IMR-90 (cell line): ENCODE data around the gene DGAT2. TPM values are rescaled to one million over a fixed set of nuclear protein-coding genes. Genes with fewer than 3 reads are reported as not detected.
A peak's percentile ranks its signal among the peaks of the same experiment; 100 is the strongest.

ENCODE experiments used
- ATAC-seq: fragments of 200-7000 bp; cut with Tn5 transposase; 2 replicates; pipeline ENCODE4 v1.9.1; 2020; ENCODE audit warnings: low read depth, mild to moderate bottlenecking, moderate library complexity
- Bru-seq: library from RNA; stranded (reverse); fragments of 400-500 nt; gene quantifications from one replicate; lab custom pipeline; 2021; lab: Mats Ljungman, UMichigan
- BruChase-seq, 2 experiments: library from RNA; stranded (reverse); fragments of 400-500 nt; gene quantifications; one replicate each; lab custom pipeline; 2021; lab: Mats Ljungman, UMichigan
- BruUV-seq: library from RNA; stranded (reverse); fragments of 400-500 nt; replicated peaks from 2 replicates; lab custom pipeline; 2021; lab: Mats Ljungman, UMichigan
- CTCF ChIA-PET: fragments of 300-600 bp; formaldehyde crosslinking; extraction: SDS; loops from one replicate; lab custom pipeline; 2021; ENCODE audit warnings: antibody characterized with exemption; lab: Yijun Ruan, JAX
- POLR2A ChIA-PET: fragments of 300-600 bp; sonication (Branson Sonifier 250); formaldehyde crosslinking; loops from one replicate; lab custom pipeline; 2022; ENCODE audit warnings: antibody characterized with exemption; ENCODE audit not compliant: unreplicated experiment; lab: Charles Lee
- DNase-seq: peaks from one replicate; pipeline ENCODE4 v3.0.0; 2013
- H2AFZ ChIP-seq: replicated peaks from 2 replicates; pipeline ENCODE3; 2013; ENCODE audit warnings: low read length, mild to moderate bottlenecking; ENCODE audit not compliant: poor library complexity
- H2AK5ac ChIP-seq: 2 replicates; pipeline ENCODE4 v1.6.1; 2013; ENCODE audit warnings: low read depth, low read length, inconsistent platforms
- H2AK9ac ChIP-seq: replicated peaks from 2 replicates; pipeline ENCODE3; 2013; ENCODE audit warnings: mild to moderate bottlenecking, low read depth, low read length, moderate library complexity; ENCODE audit not compliant: poor library complexity
- H2BK120ac ChIP-seq: 2 replicates; pipeline ENCODE4 v1.6.1; 2013; ENCODE audit warnings: low read depth, low read length, inconsistent platforms
- H2BK15ac ChIP-seq: 3 replicates; pipeline ENCODE4 v1.6.1; 2013; ENCODE audit warnings: low read depth, low read length, inconsistent platforms
- H2BK20ac ChIP-seq: 2 replicates; pipeline ENCODE4 v1.6.1; 2013; ENCODE audit warnings: low read depth, mild to moderate bottlenecking, inconsistent platforms, low read length, moderate library complexity
- H2BK5ac ChIP-seq: 2 replicates; pipeline ENCODE4 v1.6.1; 2013; ENCODE audit warnings: mild to moderate bottlenecking, low read depth, low read length, inconsistent platforms; ENCODE audit not compliant: poor library complexity, severe bottlenecking
- H3K14ac ChIP-seq: replicated peaks from 2 replicates; pipeline ENCODE4 v1.6.1; 2013; ENCODE audit warnings: low read depth, low read length, inconsistent platforms
- H3K18ac ChIP-seq: 2 replicates; pipeline ENCODE4 v1.6.1; 2013; ENCODE audit warnings: low read depth, low read length, control low read depth
- H3K23ac ChIP-seq: 2 replicates; pipeline ENCODE4 v1.6.1; 2013; ENCODE audit warnings: low read depth, low read length, inconsistent platforms
- H3K27ac ChIP-seq: 2 replicates; pipeline ENCODE4 v1.5.1; 2013; ENCODE audit warnings: mild to moderate bottlenecking, control low read depth, low read length; ENCODE audit not compliant: insufficient read depth
- H3K27me3 ChIP-seq: 2 replicates; pipeline ENCODE4 v1.6.1; 2013; ENCODE audit warnings: low read length; ENCODE audit not compliant: control insufficient read depth, insufficient read depth
- H3K36me3 ChIP-seq: 2 replicates; pipeline ENCODE4 v1.6.1; 2013; ENCODE audit warnings: low read length, mixed read lengths; ENCODE audit not compliant: control insufficient read depth, insufficient read depth
- H3K4ac ChIP-seq: 2 replicates; pipeline ENCODE4 v1.6.1; 2013; ENCODE audit warnings: low read depth, low read length, inconsistent platforms
- H3K4me1 ChIP-seq: 2 replicates; pipeline ENCODE4 v1.6.1; 2013; ENCODE audit warnings: low read length, mixed read lengths; ENCODE audit not compliant: control insufficient read depth, insufficient read depth
- H3K4me2 ChIP-seq: 2 replicates; pipeline ENCODE4 v1.6.1; 2013; ENCODE audit warnings: low read depth, mild to moderate bottlenecking, control low read depth, low read length, moderate library complexity
- H3K4me3 ChIP-seq: 2 replicates; pipeline ENCODE4 v1.5.1; 2013; ENCODE audit warnings: low read depth, mild to moderate bottlenecking, control low read depth, low read length, moderate library complexity; ENCODE audit not compliant: insufficient read depth
- H3K56ac ChIP-seq: 2 replicates; pipeline ENCODE4 v1.6.1; 2013; ENCODE audit warnings: low read length, inconsistent platforms; ENCODE audit not compliant: insufficient read depth; ENCODE audit errors: extremely low read depth
- H3K79me1 ChIP-seq, 2 experiments: 2 replicates each; pipeline ENCODE4 v1.6.1; 2013; ENCODE audit warnings: low read length in 2 of 2, inconsistent platforms in 1 of 2, low read depth in 1 of 2
- H3K9ac ChIP-seq: 2 replicates; pipeline ENCODE4 v1.6.1; 2013; ENCODE audit warnings: low read depth, low read length, control low read depth
- H3K9me1 ChIP-seq: 2 replicates; pipeline ENCODE4 v1.6.1; 2013; ENCODE audit warnings: low read length, inconsistent platforms; ENCODE audit not compliant: insufficient read depth
- H3K9me3 ChIP-seq: 2 replicates; pipeline ENCODE4 v1.6.1; 2013; ENCODE audit warnings: low read length; ENCODE audit not compliant: control insufficient read depth, insufficient read depth
- H4K20me1 ChIP-seq: 2 replicates; pipeline ENCODE4 v1.6.1; 2013; ENCODE audit warnings: low read length, inconsistent platforms; ENCODE audit not compliant: insufficient read depth
- H4K5ac ChIP-seq: 2 replicates; pipeline ENCODE4 v1.6.1; 2013; ENCODE audit warnings: mild to moderate bottlenecking, low read depth, low read length, control low read depth
- H4K8ac ChIP-seq, 2 experiments: 2 replicates each; pipeline ENCODE4 v1.6.1; 2013; ENCODE audit warnings: low read depth in 2 of 2, low read length in 2 of 2, control low read depth in 1 of 2, inconsistent platforms in 1 of 2
- H4K91ac ChIP-seq: 2 replicates; pipeline ENCODE4 v1.6.1; 2013; ENCODE audit warnings: low read depth, low read length, inconsistent platforms; ENCODE audit not compliant: insufficient read depth
- BHLHE40 ChIP-seq: fragments of 150-350 bp; IDR thresholded peaks from 2 replicates; pipeline ENCODE4 v1.6.1; 2016; ENCODE audit warnings: mild to moderate bottlenecking, low read depth, low read length
- CEBPB ChIP-seq: IDR thresholded peaks from 2 replicates; pipeline ENCODE4 v1.6.1; 2012; ENCODE audit warnings: low read depth, low read length, improper control_type of control experiment
- MAFK ChIP-seq: IDR thresholded peaks from 2 replicates; pipeline ENCODE4 v1.6.1; 2012; ENCODE audit warnings: low read depth, low read length, improper control_type of control experiment
- MAZ ChIP-seq: IDR thresholded peaks from 2 replicates; pipeline ENCODE4 v1.6.1; 2012; ENCODE audit warnings: low read depth, mild to moderate bottlenecking, low read length, improper control_type of control experiment, moderate library complexity, borderline replicate concordance
- NFE2L2 ChIP-seq: fragments of 150-350 bp; IDR thresholded peaks from 2 replicates; pipeline ENCODE4 v1.6.1; 2016; ENCODE audit warnings: low read depth, mild to moderate bottlenecking, low read length
- RAD21 ChIP-seq: IDR thresholded peaks from 2 replicates; pipeline ENCODE4 v1.6.1; 2012; ENCODE audit warnings: low read length, improper control_type of control experiment
- RFX5 ChIP-seq: IDR thresholded peaks from 2 replicates; pipeline ENCODE4 v1.8.0; 2012; ENCODE audit warnings: low read depth, mild to moderate bottlenecking, low read length, moderate library complexity
- WGBS, 2 experiments: methylation state at CpG; one replicate each; pipeline versions ENCODE4 v1.1.5 to v1.1.7; 2013; ENCODE audit warnings: missing lambda C conversion rate in 2 of 2; ENCODE audit not compliant: insufficient read length in 1 of 2; ENCODE audit errors: extremely low coverage in 2 of 2; 5-methylcytosine and 5-hydroxymethylcytosine counted together
- dilution Hi-C: fragments of 300-500 bp; cut with HindIII; formaldehyde crosslinking; loops from one replicate; pipeline ENCODE4 v1.14.3; 2018; ENCODE audit warnings: low sequenced_read_pairs; ENCODE audit not compliant: unreplicated experiment
- in situ Hi-C: fragments of 300-500 bp; cut with MboI; formaldehyde crosslinking; loops from 3 replicates; pipeline ENCODE4 v1.14.3; 2019; ENCODE audit warnings: low sequenced_read_pairs, inconsistent platforms, mixed read lengths
- intact Hi-C: fragments of 100-400 bp; cut with micrococcal nuclease; formaldehyde crosslinking; loops from 2 replicates; pipeline ENCODE4 v1.10.0; 2022
- long read RNA-seq: library from polyadenylated mRNA; unstranded; transcript quantifications from one replicate; pipeline ENCODE4 v2.0.0, GENCODE V29; 2021; ENCODE audit not compliant: unreplicated experiment
- polyA plus RNA-seq, 3 experiments: library from polyadenylated mRNA; depleted of rRNA; stranded (reverse); fragments of >200 nt; gene quantifications; 2 replicates each; pipeline ENCODE4 v1.2.3, GENCODE V29; 2012; ENCODE audit warnings: low replicate concordance in 1 of 3
- total RNA-seq: library from RNA; depleted of rRNA; stranded (reverse); fragments of >200 nt; gene quantifications from 2 replicates; pipeline ENCODE4 v1.2.3, GENCODE V29; 2012; rRNA removed
- TF ChIP-seq, protein P1 (sequence below): fragments of 150-350 bp; IDR thresholded peaks from 2 replicates; pipeline ENCODE4 v1.6.1; 2017; ENCODE audit warnings: mild to moderate bottlenecking, antibody characterized with exemption, low read length, low read depth
- TF ChIP-seq, protein P2 (sequence below): conservative IDR thresholded peaks from 2 replicates; pipeline ENCODE4 v1.5.1; 2012; ENCODE audit warnings: mild to moderate bottlenecking, low read depth, low read length, improper control_type of control experiment

DGAT2 gene, protein sequence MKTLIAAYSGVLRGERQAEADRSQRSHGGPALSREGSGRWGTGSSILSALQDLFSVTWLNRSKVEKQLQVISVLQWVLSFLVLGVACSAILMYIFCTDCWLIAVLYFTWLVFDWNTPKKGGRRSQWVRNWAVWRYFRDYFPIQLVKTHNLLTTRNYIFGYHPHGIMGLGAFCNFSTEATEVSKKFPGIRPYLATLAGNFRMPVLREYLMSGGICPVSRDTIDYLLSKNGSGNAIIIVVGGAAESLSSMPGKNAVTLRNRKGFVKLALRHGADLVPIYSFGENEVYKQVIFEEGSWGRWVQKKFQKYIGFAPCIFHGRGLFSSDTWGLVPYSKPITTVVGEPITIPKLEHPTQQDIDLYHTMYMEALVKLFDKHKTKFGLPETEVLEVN
- total RNA-seq (2.2 and 2.3 TPM in 2 replicates), polyA plus RNA-seq (2012; rRNA removed) (1.7 and 2.4 TPM in 2 replicates), Bru-seq, nascent RNA (percentile 17 among the genes with signal in this experiment), BruChase-seq, experiment 1, labeled RNA remaining after a 6-hour chase (percentile 17 among the genes with signal in this experiment), BruChase-seq, experiment 2, labeled RNA remaining after a 2-hour chase (percentile 6 among the genes with signal in this experiment)
- 0.86 and 1.9 TPM in 2 replicates for polyA plus RNA-seq (2012; cell fraction: cytosol; rRNA removed)
- polyA plus RNA-seq (2012; cell fraction: nucleus; rRNA removed; ENCODE audit: low replicate concordance): 1.1 and 1.2 TPM in 2 replicates
- long read RNA-seq, partial matches to known transcripts: 0 of 3 reads
- long read RNA-seq, other reads (novel, unspliced or antisense): 1 of 3 reads

DNA sequence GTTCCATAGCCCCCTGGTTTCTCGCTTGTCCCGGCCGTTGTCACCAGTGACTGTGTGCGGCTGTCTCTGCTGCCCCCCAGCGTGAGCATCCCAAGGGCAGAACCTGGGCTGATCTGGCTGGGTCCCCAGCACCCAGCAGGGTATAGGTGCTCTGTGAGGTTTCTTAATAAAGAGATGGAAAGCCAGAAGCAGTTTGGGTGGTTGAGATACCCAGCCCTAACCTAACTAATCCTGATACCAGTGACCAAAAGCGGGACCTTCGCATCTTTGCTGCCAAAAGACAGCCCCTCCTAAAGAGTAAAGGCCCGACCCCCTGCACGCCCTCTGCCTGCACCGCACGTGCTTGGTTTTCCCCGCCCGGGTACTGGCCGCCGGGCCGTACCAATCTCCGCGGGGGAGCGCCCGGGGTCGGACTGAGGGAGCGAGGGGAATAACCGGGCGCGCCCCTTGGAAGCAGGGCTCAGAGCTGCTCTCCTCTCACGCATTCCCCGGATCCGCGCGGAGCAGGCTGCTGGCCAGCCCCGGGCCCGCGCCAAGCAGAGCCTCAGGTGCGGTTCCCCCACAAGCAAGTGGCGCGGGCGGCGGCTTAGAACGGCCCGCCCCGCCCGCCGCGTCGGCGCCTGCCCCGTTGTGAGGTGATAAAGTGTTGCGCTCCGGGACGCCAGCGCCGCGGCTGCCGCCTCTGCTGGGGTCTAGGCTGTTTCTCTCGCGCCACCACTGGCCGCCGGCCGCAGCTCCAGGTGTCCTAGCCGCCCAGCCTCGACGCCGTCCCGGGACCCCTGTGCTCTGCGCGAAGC lies at the start of gene DGAT2:
TSS of gene DGAT2 (plus strand) at position 667 of the 797 bp plus-strand sequence. CDS start 214 bp downstream, outside the sequence.
- Histone ChIP-seq H3K9ac (peak within 1 kb of the TSS; percentile 81), H3K79me1 (no peaks in the 10 kb centered on the region), H3K4me3 (peak within 1 kb of the TSS; percentile 49), H3K27ac (peak within 1 kb of the TSS; percentile 62; the same call in 1 of the 2 replicates), H4K5ac (no peak within 1 kb of the TSS), H3K23ac (no peak within 1 kb of the TSS; the same call in 1 of the 2 replicates), H3K9me3 (no peaks in the 10 kb centered on the region), H3K4ac (peak within 1 kb of the TSS; percentile 79; the same call in 1 of the 2 replicates), H3K27me3 (peaks cover 43% of the 10 kb centered on the region), H4K91ac (peak within 1 kb of the TSS; percentile 69; the same call in 1 of the 2 replicates), H3K9me1 (no peaks in the 10 kb centered on the region; the same call in 1 of the 2 replicates), H2BK120ac (peak within 1 kb of the TSS; percentile 92), H3K36me3 (no peaks in the 10 kb centered on the region), H2AK5ac (no peak within 1 kb of the TSS; the same call in 1 of the 2 replicates), H4K8ac (peak within 1 kb of the TSS in 1 of 2 experiments; percentile 56; a peak in 1 of 4 replicates), H2BK15ac (no peak within 1 kb of the TSS), H2BK20ac (peak within 1 kb of the TSS; percentile 57; the same call in 1 of the 2 replicates), H4K20me1 (no peaks in the 10 kb centered on the region), H3K4me1 (peaks cover 4% of the 10 kb centered on the region; the same call in 1 of the 2 replicates), H3K4me2 (peak within 1 kb of the TSS; percentile 89), H3K18ac (peak within 1 kb of the TSS; percentile 76; the same call in 1 of the 2 replicates), H2AFZ (peak within 1 kb of the TSS; percentile 96), H3K14ac (no peak within 1 kb of the TSS), H2BK5ac (peak within 1 kb of the TSS; percentile 82), H2AK9ac (peak within 1 kb of the TSS; percentile 60), H3K56ac (no peak within 1 kb of the TSS)
- peak; percentile 93 for ATAC-seq
- DNase-seq: peak; percentile 42
- TF ChIP-seq NFE2L2 (no peak), MAZ (no peak), RFX5 (no peak), MAFK (no peak), RAD21 (0 out of 2 replicates have a peak, but pooled peaks have one; percentile 19), CEBPB (no peak), BHLHE40 (peak; percentile 95)
- TF ChIP-seq, protein P1, sequence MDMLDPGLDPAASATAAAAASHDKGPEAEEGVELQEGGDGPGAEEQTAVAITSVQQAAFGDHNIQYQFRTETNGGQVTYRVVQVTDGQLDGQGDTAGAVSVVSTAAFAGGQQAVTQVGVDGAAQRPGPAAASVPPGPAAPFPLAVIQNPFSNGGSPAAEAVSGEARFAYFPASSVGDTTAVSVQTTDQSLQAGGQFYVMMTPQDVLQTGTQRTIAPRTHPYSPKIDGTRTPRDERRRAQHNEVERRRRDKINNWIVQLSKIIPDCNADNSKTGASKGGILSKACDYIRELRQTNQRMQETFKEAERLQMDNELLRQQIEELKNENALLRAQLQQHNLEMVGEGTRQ: peak; percentile 18; the same call in 1 of the 2 replicates
- TF ChIP-seq, protein P2, sequence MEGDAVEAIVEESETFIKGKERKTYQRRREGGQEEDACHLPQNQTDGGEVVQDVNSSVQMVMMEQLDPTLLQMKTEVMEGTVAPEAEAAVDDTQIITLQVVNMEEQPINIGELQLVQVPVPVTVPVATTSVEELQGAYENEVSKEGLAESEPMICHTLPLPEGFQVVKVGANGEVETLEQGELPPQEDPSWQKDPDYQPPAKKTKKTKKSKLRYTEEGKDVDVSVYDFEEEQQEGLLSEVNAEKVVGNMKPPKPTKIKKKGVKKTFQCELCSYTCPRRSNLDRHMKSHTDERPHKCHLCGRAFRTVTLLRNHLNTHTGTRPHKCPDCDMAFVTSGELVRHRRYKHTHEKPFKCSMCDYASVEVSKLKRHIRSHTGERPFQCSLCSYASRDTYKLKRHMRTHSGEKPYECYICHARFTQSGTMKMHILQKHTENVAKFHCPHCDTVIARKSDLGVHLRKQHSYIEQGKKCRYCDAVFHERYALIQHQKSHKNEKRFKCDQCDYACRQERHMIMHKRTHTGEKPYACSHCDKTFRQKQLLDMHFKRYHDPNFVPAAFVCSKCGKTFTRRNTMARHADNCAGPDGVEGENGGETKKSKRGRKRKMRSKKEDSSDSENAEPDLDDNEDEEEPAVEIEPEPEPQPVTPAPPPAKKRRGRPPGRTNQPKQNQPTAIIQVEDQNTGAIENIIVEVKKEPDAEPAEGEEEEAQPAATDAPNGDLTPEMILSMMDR: 0 out of 2 replicates have a peak, but pooled peaks have one; percentile 17
- POLR2A ChIA-PET: no interaction called here
- dilution Hi-C loops (no loop called here), intact Hi-C loops (no loop called here), in situ Hi-C loops (no loop called here)
- WGBS, 2 experiments: 7% methylated on average over 14 of the region's 66 CpGs; no CpG with 5 or more reads in 1 of the 2 experiments
- CTCF ChIA-PET: no interaction called here
- no TSS peak for BruUV-seq
